HFF-Myc (cell line): ENCODE measurements around the gene ITLN1.
"Not testable (repeated sequence)": the region's sequence is repeated elsewhere in the genome, so short reads cannot be mapped to it uniquely, and the experiment has no call there.

ENCODE experiments used
- DNase-seq: peaks from one replicate; pipeline ENCODE4 v3.0.0-alpha.2; 2011; ENCODE audit warnings: low read depth; ENCODE audit errors: extremely low read depth
- H3K4me3 ChIP-seq: replicated peaks from 2 replicates; pipeline ENCODE4 v1.5.1; 2011; ENCODE audit warnings: low read depth, mild to moderate bottlenecking, control low read depth, low read length
- TF ChIP-seq, protein P1 (sequence below): IDR thresholded peaks from 2 replicates; pipeline ENCODE4 v1.5.1; 2012; ENCODE audit warnings: mild to moderate bottlenecking, low read depth, low read length, control low read depth; ENCODE audit errors: missing control alignments

Gene ITLN1

DNA sequence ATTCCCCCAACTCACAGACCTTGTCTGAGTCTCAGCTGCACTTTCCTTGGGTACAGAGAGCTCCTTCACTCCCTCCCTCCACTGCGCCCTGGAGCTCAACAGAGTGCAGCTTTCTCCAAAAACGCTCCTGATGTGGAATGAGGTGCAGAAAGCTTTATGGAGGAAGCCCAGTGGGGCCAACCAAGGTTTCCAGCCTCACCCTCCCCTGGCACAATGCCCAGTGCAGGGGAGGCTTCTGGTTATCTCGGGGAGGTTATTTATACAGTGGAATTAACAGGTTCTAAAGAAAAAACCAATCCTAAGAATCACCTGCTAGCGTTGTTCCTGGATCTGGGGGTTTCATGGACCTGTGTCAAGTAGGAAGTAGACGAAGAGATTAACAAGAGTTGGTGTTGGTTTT lies at the start of gene ITLN1:
Gene ITLN1, minus strand, starts transcription at position 139 of the 400 bp plus-strand sequence. CDS start 303 bp downstream, outside the sequence.
- no peak for DNase-seq
- H3K4me3 ChIP-seq, result no peak within 1 kb of the TSS
- TF ChIP-seq, protein P1, sequence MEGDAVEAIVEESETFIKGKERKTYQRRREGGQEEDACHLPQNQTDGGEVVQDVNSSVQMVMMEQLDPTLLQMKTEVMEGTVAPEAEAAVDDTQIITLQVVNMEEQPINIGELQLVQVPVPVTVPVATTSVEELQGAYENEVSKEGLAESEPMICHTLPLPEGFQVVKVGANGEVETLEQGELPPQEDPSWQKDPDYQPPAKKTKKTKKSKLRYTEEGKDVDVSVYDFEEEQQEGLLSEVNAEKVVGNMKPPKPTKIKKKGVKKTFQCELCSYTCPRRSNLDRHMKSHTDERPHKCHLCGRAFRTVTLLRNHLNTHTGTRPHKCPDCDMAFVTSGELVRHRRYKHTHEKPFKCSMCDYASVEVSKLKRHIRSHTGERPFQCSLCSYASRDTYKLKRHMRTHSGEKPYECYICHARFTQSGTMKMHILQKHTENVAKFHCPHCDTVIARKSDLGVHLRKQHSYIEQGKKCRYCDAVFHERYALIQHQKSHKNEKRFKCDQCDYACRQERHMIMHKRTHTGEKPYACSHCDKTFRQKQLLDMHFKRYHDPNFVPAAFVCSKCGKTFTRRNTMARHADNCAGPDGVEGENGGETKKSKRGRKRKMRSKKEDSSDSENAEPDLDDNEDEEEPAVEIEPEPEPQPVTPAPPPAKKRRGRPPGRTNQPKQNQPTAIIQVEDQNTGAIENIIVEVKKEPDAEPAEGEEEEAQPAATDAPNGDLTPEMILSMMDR, result no peak

DNA sequence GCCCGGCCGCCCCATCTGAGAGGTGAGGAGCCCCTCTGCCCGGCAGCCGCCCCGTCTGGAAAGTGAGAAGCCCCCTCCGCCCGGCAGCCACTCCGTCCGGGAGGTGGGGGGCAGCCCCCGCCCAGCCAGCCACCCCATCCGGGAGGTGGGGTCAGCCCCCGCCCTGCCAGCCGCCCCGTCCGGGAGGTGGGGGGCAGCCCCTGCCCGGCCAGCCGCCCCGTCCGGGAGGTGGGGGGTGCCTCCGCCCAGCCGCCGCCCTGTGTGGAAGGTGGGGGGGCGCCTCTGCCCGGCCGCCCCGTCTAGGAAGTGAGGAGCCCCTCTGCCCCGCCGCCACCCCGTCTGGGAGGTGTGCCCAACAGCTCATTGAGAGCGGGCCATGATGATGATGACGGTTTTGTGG lies 48.3 kb upstream of the ITLN1 start:
- DNase-seq, H3K4me3 ChIP-seq: not testable (repeated sequence)

DNA sequence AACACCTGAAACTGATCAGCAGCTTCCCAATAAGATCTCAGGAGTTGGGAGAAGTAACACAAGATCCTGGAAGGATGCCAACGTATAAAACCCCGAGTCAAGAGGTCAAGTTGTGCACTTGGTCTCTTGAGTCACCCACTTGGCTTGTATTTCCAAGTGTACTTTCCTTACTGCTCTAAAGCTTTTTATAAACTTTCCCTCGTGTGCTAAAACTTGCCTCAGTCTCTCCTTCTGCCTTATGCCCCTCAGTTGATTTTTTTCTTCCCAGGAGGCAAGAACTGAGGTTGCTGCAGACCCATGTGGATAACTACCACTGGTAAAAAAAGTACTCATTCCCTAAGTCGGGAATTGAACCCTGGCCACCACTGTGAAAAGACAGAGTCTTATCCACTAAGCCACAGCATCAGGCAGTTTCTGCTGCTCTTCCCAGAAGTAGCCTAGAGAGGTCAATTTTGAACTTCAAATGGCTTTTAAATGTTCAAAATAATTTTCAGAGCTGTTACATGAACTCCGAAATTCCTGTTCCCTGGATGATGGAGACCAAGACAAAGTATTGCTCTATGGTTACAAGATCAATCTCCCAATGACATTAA lies 40.8 kb upstream of the ITLN1 start:
- H3K4me3 ChIP-seq, result no peak overlapping the region
- TF ChIP-seq, protein P1, result no peak
- DNase-seq, result no peak

DNA sequence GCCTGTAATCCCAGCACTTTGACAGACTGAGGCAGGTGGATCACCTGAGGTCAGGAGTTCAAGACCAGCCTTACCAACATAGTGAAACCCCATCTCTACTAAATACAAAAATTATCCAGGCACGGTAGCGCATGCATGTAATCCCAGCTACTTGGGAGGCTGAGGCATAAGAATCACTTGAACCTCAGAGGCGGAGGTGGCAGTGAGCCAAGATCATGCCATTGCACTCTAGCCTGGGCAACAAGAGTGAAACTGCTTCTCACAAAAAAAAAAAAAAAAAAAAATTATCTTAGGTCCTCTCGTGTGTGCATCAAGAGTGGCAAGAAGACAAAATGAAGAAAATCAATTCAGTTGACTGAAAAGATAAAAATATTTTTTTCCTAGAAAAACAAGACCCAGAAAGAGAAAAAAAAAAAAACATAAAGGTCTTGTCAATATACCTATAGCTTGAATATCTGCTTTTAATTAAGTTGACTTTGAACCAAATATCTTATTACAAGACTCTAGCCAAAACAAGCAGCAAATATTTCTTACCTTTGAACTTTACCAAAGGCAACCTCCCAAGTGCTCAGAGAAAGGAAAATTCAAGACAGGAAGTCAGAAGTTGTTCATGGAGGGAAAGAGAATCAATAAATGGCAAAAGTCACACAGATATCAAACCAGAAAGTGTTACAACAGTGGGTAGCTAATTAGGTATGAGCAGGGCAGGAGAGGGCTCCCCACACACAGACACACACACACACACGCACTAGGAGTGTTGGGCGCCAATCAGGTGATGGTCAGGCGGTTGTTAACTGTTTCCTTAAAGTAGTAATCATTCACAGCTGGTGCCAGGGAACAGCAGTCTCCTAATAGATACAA lies 40.0 kb upstream of the ITLN1 start:
- TF ChIP-seq, protein P1, result no peak
- H3K4me3 ChIP-seq, result no peak overlapping the region
- no peak for DNase-seq

DNA sequence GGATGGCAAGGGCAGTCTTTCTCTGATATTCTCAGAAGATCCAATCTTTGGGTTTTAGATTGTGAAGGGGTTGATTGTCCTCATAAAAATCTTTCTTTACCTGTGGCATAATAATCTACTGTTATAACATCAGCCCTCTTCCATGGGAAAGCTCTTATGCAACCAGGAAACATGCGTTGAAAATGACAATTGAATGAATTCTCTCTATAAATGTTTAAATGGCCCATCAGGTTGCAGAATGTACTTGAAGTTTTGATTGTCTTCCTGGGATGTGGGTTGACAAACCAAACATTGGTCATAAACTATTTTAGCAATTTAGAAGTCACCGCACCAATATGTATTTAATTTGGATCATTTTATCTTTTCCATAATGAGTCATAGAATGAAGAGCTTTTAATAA lies 31.7 kb upstream of the ITLN1 start:
- no peak for DNase-seq
- no peak overlapping the region for H3K4me3 ChIP-seq
- TF ChIP-seq, protein P1, result no peak

DNA sequence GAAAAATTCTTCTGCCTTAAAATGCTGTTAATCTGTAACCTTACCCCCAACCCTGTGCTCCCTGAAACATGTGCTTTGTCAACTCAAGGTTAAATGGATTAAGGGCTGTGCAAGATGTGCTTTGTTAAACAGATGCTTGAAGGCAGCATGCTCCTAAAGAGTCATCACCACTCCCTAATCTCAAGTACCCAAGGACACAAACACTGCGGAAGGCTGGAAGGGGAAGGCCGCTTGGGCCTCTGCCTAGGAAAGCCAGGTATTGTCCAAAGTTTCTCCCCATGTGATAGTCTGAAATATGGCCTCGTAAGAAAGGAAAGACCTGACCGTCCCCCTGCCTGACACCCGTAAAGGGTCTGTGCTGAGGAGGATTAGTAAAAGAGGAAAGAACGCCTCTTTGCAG lies 28.2 kb upstream of the ITLN1 start:
- not testable (repeated sequence) for DNase-seq, H3K4me3 ChIP-seq

DNA sequence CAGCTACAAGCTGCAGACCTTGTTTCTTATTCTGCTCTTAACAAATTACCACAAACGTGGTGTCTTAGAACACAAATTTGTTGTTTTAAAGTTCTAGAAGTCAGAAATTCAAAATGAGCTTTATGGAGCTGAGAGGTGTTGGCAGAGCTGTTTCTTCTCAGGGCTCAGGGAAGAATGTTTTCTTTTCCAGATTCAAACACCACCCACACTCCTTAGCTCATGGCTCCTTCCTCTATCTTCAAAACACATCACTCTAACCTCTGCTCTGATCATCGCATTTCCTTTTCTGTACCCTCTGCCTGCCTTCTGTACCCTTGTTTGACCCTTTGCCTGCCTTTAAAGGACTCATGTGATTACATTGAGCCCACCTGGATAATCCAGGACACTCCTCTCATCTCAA lies 26.9 kb upstream of the ITLN1 start:
- no peak for DNase-seq
- TF ChIP-seq, protein P1, result no peak

More for the DNA sequence above, 26.9 kb upstream of the ITLN1 start:
- H3K4me3 ChIP-seq, result no peak overlapping the region
